A673 (cell line): ENCODE measurements around the gene UBA5. TPM values are rescaled to one million over a fixed set of nuclear protein-coding genes. Genes with fewer than 3 reads are reported as not detected.

Experiments
- BruUV-seq: library from RNA; stranded (reverse); fragments of 400-500 nt; replicated peaks from 2 replicates; lab custom pipeline; 2021; lab: Mats Ljungman, UMichigan
- CTCF ChIA-PET: fragments of 300-600 bp; sonication (Branson Sonifier 250); formaldehyde crosslinking; loops from one replicate; lab custom pipeline; 2022; ENCODE audit warnings: antibody characterized with exemption; lab: Charles Lee
- POLR2A ChIA-PET: fragments of 300-600 bp; sonication (Branson Sonifier 250); formaldehyde crosslinking; loops from one replicate; lab custom pipeline; 2022; ENCODE audit warnings: antibody characterized with exemption; ENCODE audit not compliant: low non-redundant PET; lab: Charles Lee
- DNase-seq: peaks from one replicate; pipeline ENCODE4 v3.0.0-alpha.2; 2015; ENCODE audit warnings: low spot score
- H3K27ac ChIP-seq: fragments of 200-600 bp; sonication (generic); 2 replicates; pipeline ENCODE4 v1.5.1; 2016; ENCODE audit warnings: mixed run types, low read depth, mild to moderate bottlenecking, mixed read lengths, antibody characterized with exemption, low read length; ENCODE audit not compliant: poor library complexity, severe bottlenecking
- H3K27me3 ChIP-seq: fragments of 200-600 bp; sonication (generic); replicated peaks from 2 replicates; pipeline ENCODE4 v1.6.1; 2017; ENCODE audit warnings: mixed run types, low read depth, mild to moderate bottlenecking, mixed read lengths, antibody characterized with exemption, low read length; ENCODE audit not compliant: insufficient read depth, poor library complexity
- H3K36me3 ChIP-seq: fragments of 200-600 bp; sonication (generic); 2 replicates; pipeline ENCODE4 v1.6.1; 2016; ENCODE audit warnings: mixed run types, mild to moderate bottlenecking, mixed read lengths, antibody characterized with exemption, low read length; ENCODE audit not compliant: insufficient read depth, poor library complexity, severe bottlenecking
- H3K4me1 ChIP-seq: fragments of 200-600 bp; sonication (generic); 2 replicates; pipeline ENCODE4 v1.6.1; 2017; ENCODE audit warnings: mixed run types, mild to moderate bottlenecking, mixed read lengths, antibody characterized with exemption, low read length; ENCODE audit not compliant: insufficient read depth, poor library complexity, severe bottlenecking
- H3K4me3 ChIP-seq: fragments of 200-600 bp; sonication (generic); 2 replicates; pipeline ENCODE4 v1.5.1; 2016; ENCODE audit warnings: low read depth, mixed run types, mild to moderate bottlenecking, mixed read lengths, low read length; ENCODE audit not compliant: poor library complexity, severe bottlenecking
- H3K9me3 ChIP-seq: fragments of 200-600 bp; sonication (generic); 2 replicates; pipeline ENCODE4 v1.6.1; 2016; ENCODE audit warnings: mixed run types, low read depth, mild to moderate bottlenecking, mixed read lengths, antibody characterized with exemption, low read length; ENCODE audit not compliant: poor library complexity, severe bottlenecking
- CTCF ChIP-seq: fragments of 300-800, 200-600 bp; sonication (generic); conservative IDR thresholded peaks from 2 replicates; pipeline ENCODE4 v1.5.1; 2017; ENCODE audit warnings: low read depth, mild to moderate bottlenecking, antibody characterized with exemption, low read length, moderate library complexity, mixed read lengths
- EZH2 ChIP-seq: fragments of 200-600 bp; sonication (generic); IDR thresholded peaks from 2 replicates; pipeline ENCODE4 v1.6.1; 2017; ENCODE audit warnings: borderline replicate concordance, low read depth, mild to moderate bottlenecking, mixed read lengths, antibody characterized with exemption, low read length; ENCODE audit not compliant: poor library complexity, severe bottlenecking
- intact Hi-C: fragments of 100-400 bp; cut with micrococcal nuclease; formaldehyde crosslinking; loops from one replicate; pipeline ENCODE4 v1.10.0; 2022; ENCODE audit not compliant: unreplicated experiment
- total RNA-seq: library from RNA; stranded (reverse); gene quantifications from 2 replicates; pipeline ENCODE4 v1.2.3, GENCODE V29; 2021

Gene UBA5
- total RNA-seq, 1 experiment from 2014 or later = 50.0 TPM

DNA sequence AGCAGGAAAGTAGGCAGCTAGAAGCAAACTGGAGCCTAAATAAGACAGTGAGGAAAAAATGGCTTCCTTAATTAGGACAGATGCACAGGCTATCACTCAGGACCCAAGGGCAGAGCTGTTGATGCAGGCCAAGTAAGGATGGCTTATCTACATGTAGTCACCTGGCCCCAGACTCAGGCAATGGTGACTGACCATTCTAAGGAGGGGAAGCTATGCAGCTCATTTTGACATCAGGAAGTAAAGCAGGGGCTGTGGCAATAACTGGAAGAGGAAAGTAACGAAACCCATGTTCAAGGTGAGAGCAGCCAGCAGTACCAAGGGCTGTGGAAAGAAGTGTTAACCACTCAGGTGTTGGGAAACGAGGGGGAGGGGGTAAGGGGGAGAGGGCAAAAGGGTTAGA lies 16.8 kb upstream of the UBA5 start:
- ChIA-PET POLR2A (no interaction called here), CTCF (interaction anchor here (0.6 to 2.6 kb wide), 2 partner anchors 107 to 109 kb away, joined by 3 to 29 read pairs; no protein-coding TSS in a partner anchor)
- TF ChIP-seq EZH2 (no peak), CTCF (no peak)

GRCh38 chr3:132645058-132645457 lies 15.1 kb upstream of the UBA5 start:
- Histone ChIP-seq H3K27me3 (no peaks in the 10 kb centered on the region), H3K4me1 (no peaks in the 10 kb centered on the region), H3K36me3 (no peaks in the 10 kb centered on the region), H3K27ac (no peak overlapping the region), H3K9me3 (no peaks in the 10 kb centered on the region), H3K4me3 (no peak overlapping the region)
- ChIA-PET POLR2A (no interaction called here), CTCF (no interaction called here)
- no peak for DNase-seq
- intact Hi-C loops = no loop called here
- no TSS peak for BruUV-seq
- TF ChIP-seq CTCF = no peak
- TF ChIP-seq EZH2 = no peak

More for the DNA sequence above, 16.8 kb upstream of the UBA5 start:
- H3K36me3 ChIP-seq = no peaks in the 10 kb centered on the region
- no TSS peak for BruUV-seq
- intact Hi-C loops = loop anchor here (2.0 to 5.0 kb wide), 2 partner anchors 291 to 391 kb away; no protein-coding TSS in a partner anchor
- H3K27me3 ChIP-seq = no peaks in the 10 kb centered on the region
- DNase-seq = no peak
- no peak overlapping the region for H3K4me3 ChIP-seq
- H3K27ac ChIP-seq = no peak overlapping the region
- no peaks in the 10 kb centered on the region for H3K9me3 ChIP-seq
- H3K4me1 ChIP-seq = no peaks in the 10 kb centered on the region

DNA sequence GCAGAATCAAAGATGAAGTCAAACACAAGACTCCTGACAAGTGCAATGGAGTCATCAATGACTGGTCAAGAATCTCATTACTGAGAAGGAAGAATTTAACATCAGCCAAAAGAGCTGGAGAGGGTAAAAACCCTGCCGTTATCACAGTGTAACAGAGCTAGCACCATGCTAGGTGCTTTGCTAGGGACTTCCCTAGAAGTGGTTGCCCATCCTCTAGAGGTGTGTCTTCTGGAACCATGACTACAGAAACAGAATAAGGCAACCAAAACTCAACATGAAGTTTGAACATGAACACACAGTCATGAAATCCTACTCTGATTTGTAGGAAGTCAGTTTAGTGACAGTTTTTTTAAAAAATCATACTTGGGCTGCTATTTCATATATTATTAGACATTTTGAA lies 10.0 kb upstream of the UBA5 start:
- Histone ChIP-seq H3K4me1 (no peaks in the 10 kb centered on the region), H3K9me3 (no peaks in the 10 kb centered on the region), H3K27me3 (no peaks in the 10 kb centered on the region), H3K36me3 (no peaks in the 10 kb centered on the region), H3K4me3 (no peak overlapping the region), H3K27ac (no peak overlapping the region)
- no TSS peak for BruUV-seq
- ChIA-PET CTCF (no interaction called here), POLR2A (no interaction called here)
- no peak for DNase-seq
- TF ChIP-seq CTCF (no peak), EZH2 (no peak)
- intact Hi-C loops = no loop called here
